K562 (cell line): Measurements from ENCODE around the gene GALT. TPM values are rescaled to one million over a fixed set of nuclear protein-coding genes. Genes with fewer than 3 reads are reported as not detected.

Experiments
- ARID4B ChIP-seq: sonication (generic); formaldehyde crosslinking; IDR thresholded peaks from 2 replicates; pipeline ENCODE4 v1.8.0; 2022; ENCODE audit warnings: mild to moderate bottlenecking, missing genetic modification reagents
- ATF4 ChIP-seq: fragments of 450-650 bp; formaldehyde crosslinking; IDR thresholded peaks from 2 replicates; pipeline ENCODE4 v1.4.0; 2022; ENCODE audit warnings: mild to moderate bottlenecking, moderate library complexity
- CEBPB ChIP-seq: fragments of 450-650 bp; IDR thresholded peaks from 2 replicates; pipeline ENCODE4 v1.6.1; 2016; ENCODE audit warnings: missing genetic modification characterization, missing compliant biosample characterization
- CTBP1 ChIP-seq: fragments of 450-650 bp; IDR thresholded peaks from 2 replicates; pipeline ENCODE4 v1.6.1; 2016; ENCODE audit warnings: borderline replicate concordance
- E2F4 ChIP-seq: sonication (generic); formaldehyde crosslinking; IDR thresholded peaks from 2 replicates; pipeline ENCODE4 v1.8.0; 2022; ENCODE audit warnings: mild to moderate bottlenecking, low read depth, missing genetic modification reagents
- EGR1 ChIP-seq: fragments of 450-650 bp; conservative IDR thresholded peaks from 2 replicates; pipeline ENCODE4 v1.6.1; 2017; ENCODE audit warnings: mild to moderate bottlenecking
- MCM5 ChIP-seq: fragments of 450-650 bp; IDR thresholded peaks from 2 replicates; pipeline ENCODE4 v1.6.1; 2016; ENCODE audit warnings: low read depth
- MLX ChIP-seq, 2 experiments: fragments of 450-650 bp in 1 of 2; sonication (generic) in 1 of 2; formaldehyde crosslinking; conservative IDR thresholded peaks; 2 replicates each; pipeline versions ENCODE4 v1.4.0 to v1.8.1; 2020 to 2022; ENCODE audit warnings: mild to moderate bottlenecking in 1 of 2, missing genetic modification reagents in 1 of 2
- RREB1 ChIP-seq: fragments of 250-450 bp; sonication (Bioruptor Pico); IDR thresholded peaks from 2 replicates; pipeline ENCODE4 v1.4.0; 2020
- SMAD4 ChIP-seq: fragments of 250-450 bp; sonication (Bioruptor Pico); conservative IDR thresholded peaks from 2 replicates; pipeline ENCODE4 v1.8.0; 2021; ENCODE audit warnings: inconsistent platforms, mild to moderate bottlenecking, moderate library complexity
- TBL1XR1 ChIP-seq, 2 experiments: IDR thresholded peaks; 2 replicates each; pipeline ENCODE4 v1.6.1; 2012; ENCODE audit warnings: improper control_type of control experiment in 2 of 2, low read length in 2 of 2, mild to moderate bottlenecking in 1 of 2
- YBX1 ChIP-seq: fragments of 450-650 bp; IDR thresholded peaks from 2 replicates; pipeline ENCODE4 v1.7.1; 2016; ENCODE audit warnings: mild to moderate bottlenecking
- ZBTB33 ChIP-seq: sonication (generic); formaldehyde crosslinking; IDR thresholded peaks from 2 replicates; pipeline ENCODE4 v1.8.1; 2023; ENCODE audit warnings: mild to moderate bottlenecking, missing genetic modification reagents
- polyA plus RNA-seq, 8 experiments: library from polyadenylated mRNA; depleted of rRNA in 4 of 8; stranded (reverse) in 5 of 8; unstranded in 3 of 8; fragments of >200 nt; fragmentation: Nextera tagmentation in 2 of 8; fragmentation: Illumina TruSeq in 1 of 8; extraction: Ambion mirVana in 2 of 8; extraction: Trizol in 1 of 8; gene quantifications; 2 replicates each; pipeline versions ENCODE4 v1.2.1 to v1.2.3, GENCODE V29; 2011 to 2014; ENCODE audit warnings: inconsistent platforms in 1 of 8, missing spikeins in 1 of 8
- total RNA-seq, 7 experiments: library from RNA; depleted of rRNA in 6 of 7; stranded (reverse); fragments of >200 nt in 6 of 7; fragmentation: Illumina TruSeq in 2 of 7; extraction: Trizol in 2 of 7; gene quantifications; 2 replicates each; pipeline versions ENCODE4 v1.2.1 to v1.2.3, GENCODE V29; 2011 to 2021; ENCODE audit warnings: low replicate concordance in 1 of 7

Gene GALT
- total and polyA plus RNA-seq, 9 of the 15 experiments (the other 6 are each of a cell fraction or from before 2014, with no cell fraction given) = 7.3 to 29.2 (median 15.6) TPM

GRCh38 chr9:34606190-34606589, 40.3 kb upstream of the GALT start (continued):
- TF ChIP-seq RREB1 = no peak
- no peak for TF ChIP-seq MCM5
- no peak for TF ChIP-seq SMAD4 (CRISPR knock-in tag)
- no peak for TF ChIP-seq ZBTB33 (CRISPR knock-in tag)
- TF ChIP-seq ARID4B (CRISPR knock-in tag) = no peak
- TF ChIP-seq YBX1 = no peak
- TF ChIP-seq EGR1 = no peak
- no peak for TF ChIP-seq E2F4 (CRISPR knock-in tag)
- TF ChIP-seq ATF4 = no peak
- TF ChIP-seq TBL1XR1 (IDR thresholded peaks at IDR 0.05; ENCODE audit: low read length in 2 of 2) = no peak
- no peak for TF ChIP-seq MLX (CRISPR knock-in tag; conservative IDR thresholded peaks at IDR 0.05)
- TF ChIP-seq CTBP1 = peak; percentile 71; the same call in 1 of the 2 replicates
- TF ChIP-seq CEBPB (tag) = no peak
